Prostate gland (tissue), 2 donors: ENCODE measurements around the gene CPA5. TPM values are rescaled to one million over a fixed set of nuclear protein-coding genes. Genes with fewer than 3 reads are reported as not detected.

Experiments
- DNase-seq: peaks from one replicate; pipeline ENCODE4 v3.0.0-alpha.2; 2019; ENCODE audit warnings: low spot score
- H3K27ac ChIP-seq, 2 donors: fragments of 200-600 bp; sonication (generic); 2 replicates each; pipeline ENCODE4 v1.5.1; 2017 to 2019
- H3K27me3 ChIP-seq: fragments of 200-600 bp; sonication (generic); replicated peaks from 2 replicates; pipeline ENCODE4 v1.5.1; 2019; ENCODE audit not compliant: insufficient read depth
- H3K36me3 ChIP-seq, 2 donors: fragments of 200-600 bp; sonication (generic); 1 replicate in 1 of 2; 2 replicates in 1 of 2; pipeline versions ENCODE4 v1.5.1 to v1.8.1; 2017 to 2019
- H3K4me1 ChIP-seq: fragments of 200-600 bp; sonication (generic); replicated peaks from 2 replicates; pipeline ENCODE4 v1.5.1; 2019
- H3K4me3 ChIP-seq, 2 donors: fragments of 200-600 bp; sonication (generic); 2 replicates each; pipeline ENCODE4 v1.5.1; 2017 to 2019
- H3K9me3 ChIP-seq: fragments of 200-600 bp; sonication (generic); 2 replicates; pipeline ENCODE4 v1.5.1; 2017
- POLR2A ChIP-seq: fragments of 450-650 bp; IDR thresholded peaks from one replicate; pipeline ENCODE4 v1.6.1; 2016; ENCODE audit warnings: antibody characterized with exemption, mild to moderate bottlenecking
- POLR2AphosphoS5 ChIP-seq: sonication (generic); formaldehyde crosslinking; IDR thresholded peaks from one replicate; pipeline ENCODE4 v1.6.1; 2017; ENCODE audit warnings: antibody characterized with exemption
- WGBS: methylation state at CpG from one replicate; pipeline ENCODE4 v1.1.5; 2018; 5-methylcytosine and 5-hydroxymethylcytosine counted together
- intact Hi-C: fragments of 100-400 bp; cut with DNase I; formaldehyde crosslinking; loops from one replicate; pipeline ENCODE4 v1.14.2; 2022
- total RNA-seq, 2 donors: library from RNA; depleted of rRNA; stranded (reverse); fragments of >200 nt; gene quantifications; one replicate each; pipeline ENCODE4 v1.1.0, GENCODE V29; 2016
- TF ChIP-seq, protein P1 (sequence below), 4 experiments: fragments of 200-600 bp in 2 of 4; fragments of 450-650 bp in 2 of 4; sonication (generic) in 2 of 4; IDR thresholded peaks; 1 replicate in 3 of 4; 2 replicates in 1 of 4; pipeline ENCODE4 v1.5.1; 2016 to 2019; ENCODE audit warnings: antibody characterized with exemption in 4 of 4, mild to moderate bottlenecking in 2 of 4, moderate library complexity in 2 of 4

The CPA5 gene
- total RNA-seq, 2 donors from 2014 or later: 1.5 TPM; not detected in 1

- H3K36me3 ChIP-seq: no peaks in the 10 kb centered on the region
- intact Hi-C loops: no loop called here
- no peak overlapping the region for H3K4me3 ChIP-seq
- no peak overlapping the region for H3K27ac ChIP-seq
- no peak for DNase-seq
- WGBS: 99% methylated on average over 4 of the region's 4 CpGs
- no peak for TF ChIP-seq POLR2AphosphoS5
- TF ChIP-seq, protein P1, sequence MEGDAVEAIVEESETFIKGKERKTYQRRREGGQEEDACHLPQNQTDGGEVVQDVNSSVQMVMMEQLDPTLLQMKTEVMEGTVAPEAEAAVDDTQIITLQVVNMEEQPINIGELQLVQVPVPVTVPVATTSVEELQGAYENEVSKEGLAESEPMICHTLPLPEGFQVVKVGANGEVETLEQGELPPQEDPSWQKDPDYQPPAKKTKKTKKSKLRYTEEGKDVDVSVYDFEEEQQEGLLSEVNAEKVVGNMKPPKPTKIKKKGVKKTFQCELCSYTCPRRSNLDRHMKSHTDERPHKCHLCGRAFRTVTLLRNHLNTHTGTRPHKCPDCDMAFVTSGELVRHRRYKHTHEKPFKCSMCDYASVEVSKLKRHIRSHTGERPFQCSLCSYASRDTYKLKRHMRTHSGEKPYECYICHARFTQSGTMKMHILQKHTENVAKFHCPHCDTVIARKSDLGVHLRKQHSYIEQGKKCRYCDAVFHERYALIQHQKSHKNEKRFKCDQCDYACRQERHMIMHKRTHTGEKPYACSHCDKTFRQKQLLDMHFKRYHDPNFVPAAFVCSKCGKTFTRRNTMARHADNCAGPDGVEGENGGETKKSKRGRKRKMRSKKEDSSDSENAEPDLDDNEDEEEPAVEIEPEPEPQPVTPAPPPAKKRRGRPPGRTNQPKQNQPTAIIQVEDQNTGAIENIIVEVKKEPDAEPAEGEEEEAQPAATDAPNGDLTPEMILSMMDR (IDR thresholded peaks at IDR 0.05): no peak
- no peak for TF ChIP-seq POLR2A
- H3K9me3 ChIP-seq: no peaks in the 10 kb centered on the region
- H3K4me1 ChIP-seq: no peaks in the 10 kb centered on the region
- H3K27me3 ChIP-seq: no peaks in the 10 kb centered on the region
Measured at GRCh38 chr7:130413201-130413600, 68.6 kb downstream of the CPA5 start.

GRCh38 chr7:130415006-130415405 lies 70.4 kb downstream of the CPA5 start:
- Histone ChIP-seq H3K4me3 (no peak overlapping the region), H3K4me1 (no peaks in the 10 kb centered on the region), H3K27me3 (no peaks in the 10 kb centered on the region), H3K9me3 (no peaks in the 10 kb centered on the region), H3K27ac (no peak overlapping the region), H3K36me3 (no peaks in the 10 kb centered on the region)
- intact Hi-C loops: no loop called here
- TF ChIP-seq POLR2AphosphoS5: no peak
- TF ChIP-seq, protein P1 (IDR thresholded peaks at IDR 0.05): no peak
- no peak for DNase-seq

DNA sequence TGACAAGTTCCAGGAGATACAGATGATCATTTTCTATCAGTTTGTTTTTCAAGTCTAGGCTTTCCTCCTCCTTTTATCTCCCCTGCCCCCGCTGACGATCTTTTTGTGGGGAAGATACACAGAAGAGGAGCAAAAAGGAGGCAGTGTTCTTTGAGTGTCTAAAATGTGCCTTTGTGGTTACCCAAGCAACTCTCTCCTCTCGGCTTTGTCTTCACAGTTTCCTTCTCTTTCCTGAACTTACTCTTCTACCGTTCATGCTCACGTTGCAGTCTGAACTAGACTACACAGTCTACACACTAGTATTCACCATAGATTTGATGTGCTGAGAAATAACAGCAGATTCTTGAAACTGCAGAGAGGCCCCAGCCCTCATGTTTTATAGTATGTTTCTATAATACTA lies 72.6 kb downstream of the CPA5 start:
- H3K4me1 ChIP-seq: no peaks in the 10 kb centered on the region
- no peaks in the 10 kb centered on the region for H3K27me3 ChIP-seq
- H3K36me3 ChIP-seq: no peaks in the 10 kb centered on the region
- H3K27ac ChIP-seq: no peak overlapping the region
- no peak overlapping the region for H3K4me3 ChIP-seq
- H3K9me3 ChIP-seq: no peaks in the 10 kb centered on the region
- intact Hi-C loops: no loop called here
- TF ChIP-seq POLR2A: no peak
- TF ChIP-seq, protein P1 (IDR thresholded peaks at IDR 0.05): no peak
- no peak for TF ChIP-seq POLR2AphosphoS5
- 37% methylated on average over 5 of the region's 5 CpGs for WGBS
- no peak for DNase-seq

GRCh38 chr7:130418306-130418705 lies 73.7 kb downstream of the CPA5 start:
- DNase-seq: no peak
- H3K36me3 ChIP-seq: no peaks in the 10 kb centered on the region
- no peaks in the 10 kb centered on the region for H3K4me1 ChIP-seq
- TF ChIP-seq, protein P1 (IDR thresholded peaks at IDR 0.05): no peak
- TF ChIP-seq POLR2AphosphoS5 (no peak), POLR2A (no peak)
- H3K27me3 ChIP-seq: no peaks in the 10 kb centered on the region
- WGBS: 93% methylated on average over 7 of the region's 7 CpGs
- H3K4me3 ChIP-seq: no peak overlapping the region
- no peaks in the 10 kb centered on the region for H3K9me3 ChIP-seq
- intact Hi-C loops: no loop called here
- no peak overlapping the region for H3K27ac ChIP-seq

Other genes with a start within 250 kb of the CPA5 start
- gene TMEM209, start 139.4 kb upstream of the CPA5 start, total RNA-seq: 10 to 100 TPM; 11.9 to 21.5 TPM
- gene SSMEM1, start 137.0 kb upstream of the CPA5 start, total RNA-seq: 1 to 10 TPM in 1 of 2 donors, not detected in 1; 2.0 TPM
- not detected for gene CPA2, start 78.0 kb upstream of the CPA5 start, total RNA-seq
- under 1 TPM in 1 of 2 donors, not detected in 1; 0.23 TPM for gene CPA4, start 51.7 kb upstream of the CPA5 start, total RNA-seq
- under 1 TPM in 1 of 2 donors, not detected in 1; 0.14 TPM for gene CPA1, start 35.7 kb downstream of the CPA5 start, total RNA-seq
- 10 to 100 TPM in 1 of 2 donors, 1 to 10 TPM in 1; 6.6 to 16.2 TPM for gene CEP41, start 96.2 kb downstream of the CPA5 start, total RNA-seq
- 10 to 100 TPM; 31.1 to 41.6 TPM for gene MEST, start 147.3 kb downstream of the CPA5 start, total RNA-seq